Astrocyte (in vitro differentiated cells and primary cell): ENCODE data around the gene CNOT4. TPM values are rescaled to one million over a fixed set of nuclear protein-coding genes. Genes with fewer than 3 reads are reported as not detected.

Experiments
- DNase-seq: peaks from one replicate; pipeline ENCODE4 v3.0.0-alpha.2; 2010; ENCODE audit warnings: low read depth
- FAIRE-seq: peaks from 2 replicates; lab custom pipeline; 2011; peaks lifted over from hg19 to GRCh38; lab: Jason Lieb, UNC
- H2AFZ ChIP-seq: 2 replicates; pipeline ENCODE4 v1.6.0; 2012; ENCODE audit warnings: low read depth, low read length, inconsistent platforms
- H3K27ac ChIP-seq: 2 replicates; pipeline ENCODE4 v1.5.1; 2011; ENCODE audit warnings: low read depth, low read length, inconsistent platforms
- H3K27me3 ChIP-seq: 2 replicates; pipeline ENCODE4 v1.6.0; 2011; ENCODE audit warnings: low read length, inconsistent platforms; ENCODE audit not compliant: insufficient read depth
- H3K36me3 ChIP-seq: 2 replicates; pipeline ENCODE4 v1.5.1; 2011; ENCODE audit warnings: low read length, inconsistent platforms; ENCODE audit not compliant: insufficient read depth
- H3K4me1 ChIP-seq: 2 replicates; pipeline ENCODE4 v1.5.1; 2011; ENCODE audit warnings: low read length, inconsistent platforms; ENCODE audit not compliant: insufficient read depth
- H3K4me2 ChIP-seq: 2 replicates; pipeline ENCODE4 v1.6.0; 2012; ENCODE audit warnings: low read length, inconsistent platforms
- H3K4me3 ChIP-seq: 2 replicates; pipeline ENCODE4 v1.5.1; 2011; ENCODE audit warnings: low read depth, mild to moderate bottlenecking, low read length, inconsistent platforms; ENCODE audit not compliant: insufficient read depth
- H3K79me2 ChIP-seq: 2 replicates; pipeline ENCODE4 v1.6.0; 2012; ENCODE audit warnings: mild to moderate bottlenecking, low read length, inconsistent platforms; ENCODE audit not compliant: insufficient read depth
- H3K9ac ChIP-seq: 2 replicates; pipeline ENCODE4 v1.6.0; 2012; ENCODE audit warnings: mild to moderate bottlenecking, low read length, inconsistent platforms
- H3K9me3 ChIP-seq: 2 replicates; pipeline ENCODE4 v1.5.1; 2012; ENCODE audit warnings: low read depth, mild to moderate bottlenecking, low read length, inconsistent platforms; ENCODE audit not compliant: insufficient read depth
- H4K20me1 ChIP-seq: 2 replicates; pipeline ENCODE4 v1.6.0; 2012; ENCODE audit warnings: low read length, inconsistent platforms; ENCODE audit not compliant: insufficient read depth
- H3K27ac Mint-ChIP-seq: one replicate; pipeline ENCODE4 v1.8.0; 2021; ENCODE audit warnings: mild to moderate bottlenecking, mixed read lengths; ENCODE audit not compliant: unreplicated experiment
- H3K27me3 Mint-ChIP-seq: one replicate; pipeline ENCODE4 v1.8.0; 2021; ENCODE audit warnings: low read depth, mixed read lengths; ENCODE audit not compliant: unreplicated experiment
- H3K36me3 Mint-ChIP-seq: one replicate; pipeline ENCODE4 v1.8.0; 2021; ENCODE audit warnings: low read depth, mixed read lengths; ENCODE audit not compliant: unreplicated experiment
- H3K4me1 Mint-ChIP-seq: one replicate; pipeline ENCODE4 v1.8.0; 2021; ENCODE audit warnings: low read depth, mixed read lengths; ENCODE audit not compliant: unreplicated experiment
- H3K4me3 Mint-ChIP-seq: one replicate; pipeline ENCODE4 v1.8.0; 2021; ENCODE audit warnings: mild to moderate bottlenecking, moderate library complexity, mixed read lengths; ENCODE audit not compliant: unreplicated experiment
- H3K9me3 Mint-ChIP-seq: one replicate; pipeline ENCODE4 v1.8.0; 2021; ENCODE audit warnings: mild to moderate bottlenecking, mixed read lengths; ENCODE audit not compliant: unreplicated experiment
- CTCF ChIP-seq: IDR thresholded peaks from 2 replicates; pipeline ENCODE4 v1.5.1; 2011; ENCODE audit warnings: low read depth, mild to moderate bottlenecking, inconsistent platforms, low read length, moderate library complexity; ENCODE audit not compliant: insufficient read depth
- EZH2 ChIP-seq: IDR thresholded peaks from 2 replicates; pipeline ENCODE4 v1.6.1; 2012; ENCODE audit warnings: mild to moderate bottlenecking, low read length, inconsistent platforms; ENCODE audit not compliant: insufficient read depth
- total RNA-seq: library from RNA; stranded (reverse); gene quantifications from 2 replicates; pipeline ENCODE4 v1.2.1, GENCODE V29; 2021

The CNOT4 gene
- total RNA-seq, 1 donor from 2014 or later = 24.9 TPM

- H3K9ac ChIP-seq = no peak overlapping the region
- H3K27me3 ChIP-seq = no peaks in the 10 kb centered on the region
- Mint-ChIP-seq H3K9me3 (peaks cover 6% of the 10 kb centered on the region), H3K4me3 (no peak overlapping the region), H3K27me3 (no peaks in the 10 kb centered on the region), H3K27ac (no peak overlapping the region), H3K4me1 (no peaks in the 10 kb centered on the region), H3K36me3 (peaks cover 11% of the 10 kb centered on the region)
- H3K36me3 ChIP-seq = peaks cover 3% of the 10 kb centered on the region
- no peak overlapping the region for H3K27ac ChIP-seq
- no peak for FAIRE-seq
- no peaks in the 10 kb centered on the region for H3K4me1 ChIP-seq
- H2AFZ ChIP-seq = no peak overlapping the region
- no peak overlapping the region for H3K4me3 ChIP-seq
- TF ChIP-seq CTCF (no peak), EZH2 (no peak)
- H3K9me3 ChIP-seq = no peaks in the 10 kb centered on the region
- no peak for DNase-seq
- H3K79me2 ChIP-seq = peaks cover 39% of the 10 kb centered on the region
- no peak overlapping the region for H3K4me2 ChIP-seq
- H4K20me1 ChIP-seq = peaks cover 61% of the 10 kb centered on the region
These were observed 75.9 kb downstream of the CNOT4 start for GRCh38 chr7:135434047-135434446.

GRCh38 chr7:135430626-135431025 is 79.3 kb downstream of the CNOT4 start:
- Histone ChIP-seq H3K9ac (no peak overlapping the region), H3K9me3 (no peaks in the 10 kb centered on the region), H3K4me1 (no peaks in the 10 kb centered on the region), H3K36me3 (peaks cover 3% of the 10 kb centered on the region), H3K27ac (no peak overlapping the region), H3K4me3 (no peak overlapping the region), H2AFZ (no peak overlapping the region), H3K27me3 (no peaks in the 10 kb centered on the region), H3K79me2 (peaks cover 44% of the 10 kb centered on the region), H3K4me2 (no peak overlapping the region), H4K20me1 (peaks cover 67% of the 10 kb centered on the region)
- Mint-ChIP-seq H3K27ac (no peak overlapping the region), H3K36me3 (peaks cover 11% of the 10 kb centered on the region), H3K9me3 (peaks cover 6% of the 10 kb centered on the region), H3K4me1 (no peaks in the 10 kb centered on the region), H3K27me3 (no peaks in the 10 kb centered on the region), H3K4me3 (no peak overlapping the region)
- DNase-seq (no peak), FAIRE-seq (no peak)
- TF ChIP-seq EZH2 (no peak), CTCF (no peak)

GRCh38 chr7:135428879-135429278 is 81.0 kb downstream of the CNOT4 start:
- Mint-ChIP-seq H3K4me1 (no peaks in the 10 kb centered on the region), H3K4me3 (no peak overlapping the region), H3K27me3 (no peaks in the 10 kb centered on the region), H3K27ac (no peak overlapping the region), H3K9me3 (no peaks in the 10 kb centered on the region), H3K36me3 (peaks cover 2% of the 10 kb centered on the region)
- no peak overlapping the region for H3K27ac ChIP-seq
- H3K4me3 ChIP-seq = no peak overlapping the region
- H3K9ac ChIP-seq = no peak overlapping the region
- DNase-seq (no peak), FAIRE-seq (no peak)
- TF ChIP-seq CTCF (no peak), EZH2 (no peak)
- no peak overlapping the region for H2AFZ ChIP-seq
- H3K9me3 ChIP-seq = no peaks in the 10 kb centered on the region
- H3K27me3 ChIP-seq = no peaks in the 10 kb centered on the region
- H3K79me2 ChIP-seq = peaks cover 55% of the 10 kb centered on the region
- no peaks in the 10 kb centered on the region for H3K4me1 ChIP-seq
- H4K20me1 ChIP-seq = peaks cover 73% of the 10 kb centered on the region
- H3K36me3 ChIP-seq = no peaks in the 10 kb centered on the region
- H3K4me2 ChIP-seq = no peak overlapping the region
